HL-60 (cell line): ENCODE data around the gene NOP10.

Source experiments
- GABPA ChIP-seq: IDR thresholded peaks from 2 replicates; pipeline ENCODE4 v1.6.1; 2012; ENCODE audit warnings: low read depth
- POLR2AphosphoS5 ChIP-seq: IDR thresholded peaks from 2 replicates; pipeline ENCODE4 v1.6.1; 2012; ENCODE audit warnings: low read depth
- SPI1 ChIP-seq: IDR thresholded peaks from 2 replicates; pipeline ENCODE4 v1.6.1; 2012; ENCODE audit warnings: low read depth, mild to moderate bottlenecking, borderline replicate concordance
- TF ChIP-seq, protein P1 (sequence below): IDR thresholded peaks from one replicate; pipeline ENCODE4 v1.5.1; 2011; ENCODE audit warnings: low read length, control low read depth, inconsistent platforms; ENCODE audit not compliant: insufficient read depth

DNA sequence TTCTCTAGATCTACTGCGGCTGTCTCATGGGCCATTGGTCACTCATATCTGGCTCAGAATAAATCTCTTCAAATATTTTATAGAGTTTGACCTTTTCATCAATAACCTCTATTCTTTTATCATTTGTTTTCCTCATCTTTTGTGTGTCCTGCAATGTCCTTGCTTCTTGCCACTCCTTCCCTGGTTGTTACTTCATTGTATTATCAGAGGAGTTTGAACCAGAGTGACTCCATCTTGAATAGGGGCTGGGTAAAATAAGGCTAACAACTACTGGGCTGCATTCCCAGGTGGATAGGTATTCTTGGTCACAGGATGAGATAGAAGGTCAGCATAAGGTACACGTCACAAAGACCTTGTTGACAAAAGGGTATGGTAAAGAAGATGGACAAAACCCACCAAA is 33.9 kb upstream of the NOP10 start:
- TF ChIP-seq, protein P1, sequence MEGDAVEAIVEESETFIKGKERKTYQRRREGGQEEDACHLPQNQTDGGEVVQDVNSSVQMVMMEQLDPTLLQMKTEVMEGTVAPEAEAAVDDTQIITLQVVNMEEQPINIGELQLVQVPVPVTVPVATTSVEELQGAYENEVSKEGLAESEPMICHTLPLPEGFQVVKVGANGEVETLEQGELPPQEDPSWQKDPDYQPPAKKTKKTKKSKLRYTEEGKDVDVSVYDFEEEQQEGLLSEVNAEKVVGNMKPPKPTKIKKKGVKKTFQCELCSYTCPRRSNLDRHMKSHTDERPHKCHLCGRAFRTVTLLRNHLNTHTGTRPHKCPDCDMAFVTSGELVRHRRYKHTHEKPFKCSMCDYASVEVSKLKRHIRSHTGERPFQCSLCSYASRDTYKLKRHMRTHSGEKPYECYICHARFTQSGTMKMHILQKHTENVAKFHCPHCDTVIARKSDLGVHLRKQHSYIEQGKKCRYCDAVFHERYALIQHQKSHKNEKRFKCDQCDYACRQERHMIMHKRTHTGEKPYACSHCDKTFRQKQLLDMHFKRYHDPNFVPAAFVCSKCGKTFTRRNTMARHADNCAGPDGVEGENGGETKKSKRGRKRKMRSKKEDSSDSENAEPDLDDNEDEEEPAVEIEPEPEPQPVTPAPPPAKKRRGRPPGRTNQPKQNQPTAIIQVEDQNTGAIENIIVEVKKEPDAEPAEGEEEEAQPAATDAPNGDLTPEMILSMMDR = no peak
- no peak for TF ChIP-seq SPI1
- TF ChIP-seq POLR2AphosphoS5 = no peak
- TF ChIP-seq GABPA = no peak
